HG03520 (cell line): Measurements from ENCODE around the gene SPTB.

ENCODE experiments used
- ATAC-seq: cut with Tn5 transposase; IDR thresholded peaks from one replicate; pipeline ENCODE4 v1.9.1; 2021; ENCODE audit warnings: mild to moderate bottlenecking, moderate library complexity; ENCODE audit not compliant: unreplicated experiment

SPTB gene

DNA sequence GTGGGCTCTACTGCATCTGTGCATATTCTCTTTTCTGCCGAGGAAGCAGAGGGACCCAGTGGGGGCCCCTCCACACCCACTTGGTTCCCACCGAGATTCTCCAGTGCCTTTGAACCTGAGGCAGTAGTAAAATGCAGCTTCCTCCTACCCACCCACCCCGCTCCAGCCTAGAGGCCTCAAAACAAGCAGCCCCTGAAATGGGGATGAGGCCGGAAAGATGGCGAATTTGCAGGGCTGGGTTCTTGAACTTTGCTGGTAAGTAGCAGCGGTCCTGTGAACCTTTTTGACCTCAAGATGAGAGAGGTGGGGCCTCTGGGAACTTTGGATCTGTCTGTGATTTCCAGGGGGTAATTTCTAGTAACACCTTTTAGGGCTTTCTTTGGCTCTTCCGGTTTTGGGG, 160.1 kb downstream of the SPTB start:
- no peak for ATAC-seq

- ATAC-seq = no peak
Measured at GRCh38 chr14:64718762-64719161, 160.9 kb downstream of the SPTB start.

DNA sequence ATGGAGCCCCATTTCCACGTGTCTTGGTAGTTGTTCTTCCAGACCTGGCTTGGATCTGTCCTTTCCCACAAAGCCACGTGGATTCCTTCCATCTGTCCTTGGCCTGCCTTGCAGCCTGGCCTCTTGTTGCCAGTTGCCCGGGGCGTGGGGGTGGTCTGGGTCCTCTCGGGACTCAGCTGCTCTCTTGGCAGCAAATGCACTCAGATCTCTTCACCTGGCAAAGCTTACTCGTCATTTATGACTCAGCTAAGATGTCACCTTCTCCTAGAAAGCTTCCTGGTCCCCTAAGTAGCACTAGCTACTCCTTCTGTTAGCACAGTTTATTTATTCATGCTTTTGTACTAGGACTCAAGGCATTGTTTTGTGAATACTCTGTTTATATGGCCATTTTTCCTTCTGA, 161.8 kb downstream of the SPTB start:
- no peak for ATAC-seq

DNA sequence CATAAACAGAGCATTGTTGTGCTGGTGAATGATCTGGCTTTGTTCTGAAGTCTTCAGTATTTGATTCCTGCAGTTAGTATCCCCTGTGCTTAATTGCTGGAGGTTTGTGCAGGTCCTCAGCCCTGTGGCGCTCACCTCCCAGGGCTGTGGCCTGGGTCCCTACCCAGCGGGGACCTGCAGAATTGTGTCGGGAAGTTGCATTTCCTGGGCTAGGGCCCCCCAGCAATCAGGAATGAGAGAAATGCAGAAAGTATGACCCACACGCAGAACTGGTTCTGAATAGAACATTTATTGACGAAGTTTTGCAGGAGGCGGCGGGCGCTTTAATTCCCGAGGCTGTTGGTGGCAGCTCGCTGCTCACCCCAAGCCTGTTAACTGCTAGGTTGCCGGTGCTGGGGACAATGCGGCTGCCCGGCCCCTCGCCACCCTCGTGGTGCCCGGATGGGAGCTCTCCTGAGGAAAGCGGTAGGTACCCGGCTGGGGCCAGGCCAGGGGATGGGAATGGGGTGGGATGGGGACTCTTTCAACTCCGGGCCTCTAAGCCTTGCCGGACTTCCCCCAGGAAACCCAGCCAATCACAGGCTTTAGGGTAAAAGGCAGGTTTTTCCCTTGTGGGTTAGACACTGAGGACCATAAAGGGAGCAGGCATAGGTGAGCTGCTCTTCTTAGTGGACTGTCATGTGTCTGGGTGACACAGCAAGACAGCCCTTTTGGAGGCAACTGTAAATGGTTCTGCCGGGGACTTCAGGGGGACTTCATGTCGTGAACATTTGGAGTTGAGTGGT, 163.9 kb downstream of the SPTB start:
- ATAC-seq = no peak

GRCh38 chr14:64715146-64715627, 164.5 kb downstream of the SPTB start:
- no peak for ATAC-seq

GRCh38 chr14:64714432-64715025, 165.2 kb downstream of the SPTB start:
- no peak for ATAC-seq

- no peak for ATAC-seq
Measured at GRCh38 chr14:64713677-64714076, 166.0 kb downstream of the SPTB start.

- ATAC-seq = no peak
Measured at GRCh38 chr14:64711039-64711438, 168.7 kb downstream of the SPTB start.

- no peak for ATAC-seq
Measured at GRCh38 chr14:64709126-64709525, 170.6 kb downstream of the SPTB start.

- ATAC-seq = no peak
Measured at GRCh38 chr14:64708148-64709004, 171.3 kb downstream of the SPTB start.

GRCh38 chr14:64707661-64708060, 172.0 kb downstream of the SPTB start:
- ATAC-seq = no peak

DNA sequence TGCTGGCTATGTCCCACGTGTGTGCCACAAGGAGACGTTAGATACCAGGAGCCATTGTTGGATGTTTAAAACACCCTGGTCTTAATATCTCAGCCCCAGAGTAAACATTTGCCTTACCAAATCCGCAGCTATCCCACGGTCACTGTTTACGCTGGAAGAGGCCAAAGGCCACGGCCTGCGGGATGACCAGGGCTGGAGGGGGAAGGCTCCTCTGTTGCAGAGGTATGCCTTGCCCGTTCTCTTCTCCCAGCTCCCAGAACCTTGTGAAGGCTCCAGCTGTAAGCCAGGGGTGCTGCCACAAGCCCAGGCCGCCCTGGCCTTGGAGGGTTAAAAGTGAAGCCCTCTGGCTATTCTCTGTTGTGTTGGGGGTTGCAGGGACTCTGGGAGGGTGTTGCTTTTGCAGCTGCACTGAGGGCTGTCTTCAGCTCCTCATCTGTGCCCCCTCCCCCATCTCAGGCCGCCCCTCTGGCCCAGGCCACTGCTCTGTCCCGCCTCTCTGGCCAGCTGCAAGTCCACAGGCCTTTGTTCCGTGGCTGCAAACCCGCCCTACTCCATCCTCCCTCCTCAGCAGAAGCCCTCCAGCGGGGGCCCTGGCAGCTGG, 173.0 kb downstream of the SPTB start:
- no peak for ATAC-seq

GRCh38 chr14:64706119-64706592, 173.6 kb downstream of the SPTB start:
- no peak for ATAC-seq

- ATAC-seq = no peak
Measured at GRCh38 chr14:64705381-64706118, 174.2 kb downstream of the SPTB start.

GRCh38 chr14:64704743-64705380, 174.8 kb downstream of the SPTB start:
- no peak for ATAC-seq

- no peak for ATAC-seq
Measured at GRCh38 chr14:64704143-64704742, 175.5 kb downstream of the SPTB start, which contains the start of gene PLEKHG3. Gene PLEKHG3 (plus strand): TSS chr14:64704424. CDS start chr14:64727632, 23,208 bp downstream.

DNA sequence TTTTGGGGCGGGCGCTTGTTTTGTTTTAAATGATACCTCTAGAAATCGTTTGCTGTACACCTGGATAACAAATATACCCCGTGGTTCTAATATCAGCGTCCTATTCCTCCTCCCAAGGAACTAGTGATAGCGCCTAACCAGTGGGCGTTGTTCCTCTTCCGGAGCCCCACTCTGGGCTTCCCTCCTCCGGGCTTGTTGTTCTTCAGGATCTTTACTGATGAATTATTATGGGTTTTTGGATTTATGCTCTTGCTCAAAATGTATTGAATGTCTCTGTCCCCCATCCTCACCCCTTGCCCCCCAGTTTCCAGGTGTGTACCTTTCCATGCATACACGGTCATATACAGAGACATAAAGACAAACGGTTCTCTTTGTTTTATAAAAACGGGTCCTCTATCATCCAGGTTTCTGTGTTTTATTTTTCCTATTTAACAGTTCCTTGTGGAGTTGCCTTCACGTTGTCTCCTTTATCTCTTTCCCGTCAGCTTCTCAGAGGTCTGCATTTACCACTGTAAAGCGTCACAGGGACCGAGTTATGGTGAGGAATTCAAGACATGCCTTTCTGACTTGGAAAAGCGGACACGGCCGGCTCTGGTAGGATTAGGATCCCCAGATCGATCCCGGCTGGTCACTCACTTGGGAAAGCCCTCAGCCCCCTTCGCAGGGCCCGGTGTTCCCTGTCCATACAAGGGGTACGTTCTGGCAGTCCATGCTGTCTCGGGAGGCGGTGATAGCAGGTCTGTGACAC, 176.1 kb downstream of the SPTB start:
- no peak for ATAC-seq
